HG03103 (cell line): ENCODE data around the gene PITRM1.
"Not testable (repeated sequence)": the region's sequence is repeated elsewhere in the genome, so short reads cannot be mapped to it uniquely, and the experiment has no call there.

Experiments used
- ATAC-seq: cut with Tn5 transposase; IDR thresholded peaks from one replicate; pipeline ENCODE4 v1.9.1; 2021; ENCODE audit warnings: low read depth; ENCODE audit not compliant: unreplicated experiment

PITRM1 gene

DNA sequence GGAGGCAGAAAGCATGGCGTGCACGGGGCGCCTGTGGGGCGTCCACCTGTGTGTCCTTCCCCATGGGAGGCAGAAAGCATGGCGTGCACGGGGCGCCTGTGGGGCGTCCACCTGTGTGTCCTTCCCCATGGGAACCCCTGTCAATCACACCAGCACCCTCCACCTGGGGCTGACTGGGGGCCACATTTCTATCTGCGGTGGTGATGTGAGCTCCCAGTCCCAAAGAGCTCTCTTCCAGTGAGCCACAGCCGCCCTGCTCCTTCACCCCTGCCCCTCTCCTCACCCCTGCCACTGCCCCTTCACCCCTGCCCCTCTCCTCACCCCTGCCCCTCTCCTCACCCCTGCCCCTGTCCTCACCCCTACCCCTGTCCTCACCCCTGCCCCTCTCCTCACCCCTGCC is 66.3 kb downstream of the PITRM1 start:
- ATAC-seq, result not testable (repeated sequence)

GRCh38 chr10:3105905-3106304 is 66.7 kb downstream of the PITRM1 start:
- ATAC-seq, result no peak

DNA sequence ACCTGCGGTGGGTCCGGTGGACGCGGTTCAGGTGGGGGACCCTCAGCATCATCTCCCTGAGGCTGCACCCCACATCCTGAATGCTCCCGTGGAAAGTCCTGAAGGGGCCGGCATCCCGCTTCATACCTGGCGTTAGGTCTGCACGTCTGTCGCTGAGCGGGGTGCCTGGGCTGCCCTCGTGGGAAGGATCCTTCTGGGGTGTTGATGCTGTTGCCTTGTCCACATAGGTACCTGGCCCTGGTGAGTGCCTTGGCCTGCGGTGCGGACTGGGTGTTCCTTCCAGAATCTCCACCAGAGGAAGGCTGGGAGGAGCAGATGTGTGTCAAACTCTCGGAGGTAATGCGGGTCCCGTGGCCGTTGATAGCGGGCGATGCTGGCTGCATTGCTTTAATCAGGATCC is 67.4 kb downstream of the PITRM1 start:
- ATAC-seq, result no peak

DNA sequence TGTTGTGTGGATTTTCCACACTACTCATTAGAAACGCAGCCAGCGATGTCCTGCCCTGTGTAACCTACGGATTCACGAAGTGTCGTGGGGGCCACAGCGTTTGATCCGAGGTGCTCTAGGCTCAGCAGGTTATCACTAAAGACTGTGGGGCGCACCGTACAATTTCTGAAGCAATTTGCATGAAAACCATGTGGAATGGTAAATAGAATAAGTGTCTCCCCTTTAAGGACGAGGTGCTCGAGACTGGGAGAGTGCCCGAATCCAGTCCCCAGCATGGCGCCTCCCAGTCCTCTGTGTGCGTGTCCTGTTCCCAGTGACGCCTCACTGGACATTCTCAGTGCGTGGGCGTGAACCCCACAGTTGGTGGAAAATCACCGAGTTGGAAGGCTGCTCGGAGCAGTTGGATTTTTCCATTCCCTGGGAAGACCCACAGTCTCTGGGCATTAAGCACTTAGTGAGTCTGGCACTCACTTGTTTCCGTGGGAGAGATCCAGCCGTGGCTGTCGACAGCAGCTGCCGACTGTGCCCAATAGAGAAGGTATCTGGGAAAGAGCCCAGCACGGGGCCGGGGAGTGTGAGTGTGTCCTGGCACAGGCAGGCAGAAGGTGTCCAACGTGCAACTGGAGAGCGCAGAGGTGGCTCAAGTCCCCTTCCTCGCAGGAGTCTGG is 68.2 kb downstream of the PITRM1 start:
- no peak for ATAC-seq

- no peak for ATAC-seq
These were observed 68.9 kb downstream of the PITRM1 start for GRCh38 chr10:3103646-3104045.

- no peak for ATAC-seq
These were observed 69.7 kb downstream of the PITRM1 start for GRCh38 chr10:3102720-3103427.

GRCh38 chr10:3100856-3101640 is 71.5 kb downstream of the PITRM1 start:
- no peak for ATAC-seq

- ATAC-seq, result no peak
These were observed 72.3 kb downstream of the PITRM1 start for GRCh38 chr10:3100093-3100792.

GRCh38 chr10:3099291-3100092 is 73.1 kb downstream of the PITRM1 start:
- no peak for ATAC-seq

GRCh38 chr10:3098689-3099088 is 73.9 kb downstream of the PITRM1 start:
- no peak for ATAC-seq

- ATAC-seq, result no peak
These were observed 75.4 kb downstream of the PITRM1 start for GRCh38 chr10:3097160-3097559.

- ATAC-seq, result no peak
These were observed 76.4 kb downstream of the PITRM1 start for GRCh38 chr10:3096149-3096548.

GRCh38 chr10:3095373-3096139 is 77.0 kb downstream of the PITRM1 start:
- ATAC-seq, result no peak

DNA sequence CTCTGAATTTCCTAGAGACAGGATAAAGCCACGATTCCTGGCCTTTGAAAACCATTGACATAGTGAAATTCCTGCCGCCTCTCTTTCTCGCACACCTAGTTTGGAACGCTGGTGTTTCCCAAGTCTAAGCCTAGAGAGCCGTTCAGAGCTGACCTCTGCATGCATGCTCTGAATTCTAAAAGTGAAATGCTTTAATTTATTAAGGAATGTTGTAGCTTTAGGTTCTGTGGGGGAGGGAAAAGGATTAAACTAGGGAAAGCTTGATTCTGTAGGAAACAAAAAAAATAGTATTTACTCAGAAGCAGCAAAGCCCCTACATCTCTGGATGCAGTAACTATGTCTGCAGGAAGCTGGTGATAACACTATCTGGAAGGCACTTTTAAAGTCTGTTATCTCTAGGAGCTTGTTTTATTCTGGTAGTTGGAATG is 78.0 kb downstream of the PITRM1 start:
- no peak for ATAC-seq

GRCh38 chr10:3093996-3094395 is 78.6 kb downstream of the PITRM1 start:
- no peak for ATAC-seq

DNA sequence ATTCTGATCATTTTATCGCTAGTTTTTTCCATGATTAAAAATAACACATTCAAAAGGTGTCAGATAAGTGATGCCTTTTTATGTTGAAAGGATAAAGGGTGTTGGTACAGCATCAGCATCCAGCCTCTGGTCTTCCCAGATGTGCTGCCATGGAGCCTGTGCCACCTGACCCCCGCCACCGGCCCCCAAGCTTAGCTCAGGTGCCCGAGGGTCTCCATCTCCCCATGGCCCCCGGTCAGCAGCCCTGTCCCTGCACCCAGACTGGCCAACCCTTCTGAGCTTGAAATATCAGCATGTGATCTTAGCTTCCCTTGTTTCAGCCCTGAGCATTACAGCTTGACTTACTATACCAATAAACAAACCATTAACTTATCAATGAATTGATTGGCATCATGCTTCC is 80.7 kb downstream of the PITRM1 start:
- no peak for ATAC-seq

DNA sequence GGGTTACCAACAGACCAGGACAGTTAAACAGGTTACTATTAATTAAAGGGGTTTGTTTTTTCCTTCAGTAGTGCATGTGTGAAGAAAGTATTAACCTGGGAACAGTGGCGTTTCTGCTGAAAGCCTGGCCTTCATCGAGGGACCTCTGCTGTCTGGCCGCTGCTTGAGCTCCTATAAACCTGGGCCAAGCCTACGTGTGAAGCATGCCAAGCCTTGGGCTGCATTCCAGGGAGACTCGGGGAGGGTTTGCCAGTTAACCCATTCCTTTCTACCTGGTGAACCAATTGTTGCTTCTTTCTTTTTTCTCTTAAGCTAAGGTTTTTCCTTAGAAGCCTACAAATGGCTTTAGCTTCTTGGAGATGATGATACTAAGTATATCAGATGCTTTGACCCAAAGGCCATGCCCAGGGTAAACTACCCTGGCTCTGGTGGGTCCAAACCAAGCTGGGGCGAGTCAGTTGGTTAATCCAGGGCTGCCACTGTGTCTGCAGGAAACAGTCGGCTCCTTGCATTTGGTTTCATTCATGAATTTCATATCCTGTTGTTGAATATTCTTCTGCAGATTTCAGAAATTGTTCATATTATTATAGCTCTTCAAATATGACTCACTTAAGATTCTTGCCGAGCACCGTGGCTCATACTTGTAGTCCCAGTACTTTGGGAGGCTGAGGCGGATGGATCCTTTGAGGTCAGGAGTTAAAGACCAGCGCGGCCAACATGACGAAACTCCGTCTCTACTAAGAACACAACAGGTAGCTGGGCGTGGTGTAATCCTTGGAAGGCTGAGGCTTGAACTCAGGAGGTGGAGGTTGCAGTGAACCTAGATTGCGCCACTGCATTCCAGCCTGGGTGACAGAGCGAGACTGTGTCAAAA is 81.4 kb downstream of the PITRM1 start:
- no peak for ATAC-seq

DNA sequence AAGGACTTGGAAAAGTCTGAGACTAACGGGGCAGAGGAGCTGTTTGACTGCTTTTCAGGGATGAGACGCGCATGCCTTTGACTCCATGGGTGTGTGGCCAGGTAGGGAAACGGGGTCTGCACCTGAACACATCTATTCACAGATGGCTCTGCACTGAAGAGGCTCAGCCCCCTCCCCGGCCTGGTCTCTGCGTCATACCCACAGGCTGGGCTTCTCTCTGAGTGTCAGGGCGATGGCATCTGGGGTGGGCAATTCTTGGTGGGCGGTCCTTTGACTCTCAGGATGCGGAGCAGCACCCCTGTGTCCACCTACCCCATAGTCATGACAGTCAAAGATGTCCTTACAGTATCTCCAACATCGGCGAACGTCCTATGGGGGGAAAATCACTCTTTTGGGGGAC is 82.2 kb downstream of the PITRM1 start:
- no peak for ATAC-seq
